ENCODE measurements around the gene RPS3A. TPM values are rescaled to one million over a fixed set of nuclear protein-coding genes. Genes with fewer than 3 reads are reported as not detected.

Gene RPS3A
- total and polyA plus RNA-seq, 2 of the 13 experiments (the other 11 are each of a cell fraction or from before 2014, with no cell fraction given): 3,332 to 3,626 TPM

- TF ChIP-seq, protein P1, sequence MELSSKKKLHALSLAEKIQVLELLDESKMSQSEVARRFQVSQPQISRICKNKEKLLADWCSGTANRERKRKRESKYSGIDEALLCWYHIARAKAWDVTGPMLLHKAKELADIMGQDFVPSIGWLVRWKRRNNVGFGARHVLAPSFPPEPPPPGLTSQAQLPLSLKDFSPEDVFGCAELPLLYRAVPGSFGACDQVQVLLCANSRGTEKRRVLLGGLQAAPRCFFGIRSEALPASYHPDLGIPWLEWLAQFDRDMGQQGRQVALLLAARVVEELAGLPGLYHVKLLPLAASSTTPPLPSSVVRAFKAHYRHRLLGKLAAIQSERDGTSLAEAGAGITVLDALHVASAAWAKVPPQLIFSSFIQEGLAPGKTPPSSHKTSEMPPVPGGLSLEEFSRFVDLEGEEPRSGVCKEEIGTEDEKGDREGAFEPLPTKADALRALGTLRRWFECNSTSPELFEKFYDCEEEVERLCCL (CRISPR knock-in tag; IDR thresholded peaks at IDR 0.05; ENCODE audit: borderline replicate concordance): no peak
- no peak for TF ChIP-seq ZMYM4 (CRISPR knock-in tag; IDR thresholded peaks at IDR 0.05)
- no peak for TF ChIP-seq ZNF720 (CRISPR knock-in tag; IDR thresholded peaks at IDR 0.05)
- no peak for TF ChIP-seq ZNF17 (CRISPR knock-in tag; IDR thresholded peaks at IDR 0.05)
- no peak for TF ChIP-seq ZFP91 (CRISPR knock-in tag; IDR thresholded peaks at IDR 0.05; ENCODE audit: borderline replicate concordance)
- no peak for TF ChIP-seq PAWR (CRISPR knock-in tag; IDR thresholded peaks at IDR 0.05; ENCODE audit: borderline replicate concordance)
- no peak for TF ChIP-seq ZNF878 (CRISPR knock-in tag; IDR thresholded peaks at IDR 0.05)
- TF ChIP-seq ZNF562 (CRISPR knock-in tag; IDR thresholded peaks at IDR 0.05; ENCODE audit: borderline replicate concordance): no peak
These were observed 43.7 kb downstream of the RPS3A start (continued) for GRCh38 chr4:151143162-151143561.

- intact Hi-C loops (cut with micrococcal nuclease; ENCODE audit: unreplicated experiment) (no loop called here), in situ Hi-C loops (cut with HindIII; ENCODE audit: extremely low pct_ligation_motif_present, low pct_unique_long_range_greater_than_20kb) (no loop called here)
- no peaks in the 10 kb centered on the region for H3K9me3 ChIP-seq (ENCODE audit: low read length)
- WGBS (ENCODE audit: low lambda C conversion rate): over 99% methylated on average over 3 of the region's 3 CpGs
- no peak overlapping the region for H2AFZ ChIP-seq (ENCODE audit: low read length)
- no peaks in the 10 kb centered on the region for H3K79me2 ChIP-seq (ENCODE audit: insufficient read depth, low read length)
- no TSS peak for BruUV-seq (replicated peaks)
- H3K27ac ChIP-seq (ENCODE audit: extremely low read length, insufficient read depth, low read length): no peak overlapping the region
- H3K4me2 ChIP-seq (ENCODE audit: low read depth, low read length): no peak overlapping the region
- DNase-seq (ENCODE audit: low spot score): no peak
- ChIA-PET POLR2A (no interaction called here), CTCF (ENCODE audit: low intra/inter-chr PET ratio, low total read pairs) (no interaction called here)
- no peak for FAIRE-seq
- H3K9ac ChIP-seq (ENCODE audit: insufficient read depth, low read depth, low read length): no peak overlapping the region
- no peak overlapping the region for H3K4me3 ChIP-seq (replicated peaks in 1 of 3; ENCODE audit: insufficient read depth in 1 of 3, low read depth in 2 of 3, low read length in 3 of 3)
- no peaks in the 10 kb centered on the region for H4K20me1 ChIP-seq (ENCODE audit: insufficient read depth, low read length)
- peaks cover 26 to 84% of the 10 kb centered on the region in 2 experiments for H3K36me3 ChIP-seq (replicated peaks in 1 of 2; ENCODE audit: control insufficient read depth in 1 of 2, insufficient read depth in 2 of 2, low read length in 2 of 2)
- peaks cover 16% of the 10 kb centered on the region; the same call in 1 of the 2 replicates for H3K4me1 ChIP-seq (ENCODE audit: insufficient read depth, low read length)
- no peaks in the 10 kb centered on the region for H3K27me3 ChIP-seq (ENCODE audit: control insufficient read depth in 1 of 2, insufficient read depth in 2 of 2, low read length in 2 of 2)
- no peak for ATAC-seq
- TF ChIP-seq MAFK (conservative IDR thresholded peaks at IDR 0.05 in 1 of 2, IDR thresholded peaks at IDR 0.05 in 1 of 2; ENCODE audit: low read length in 2 of 2): no peak
- TF ChIP-seq ZNF3 (CRISPR knock-in tag; IDR thresholded peaks at IDR 0.05): no peak
- TF ChIP-seq CREB1 (IDR thresholded peaks at IDR 0.05): no peak
- no peak for TF ChIP-seq CREB1 (CRISPR knock-in tag; IDR thresholded peaks at IDR 0.05)
- no peak for TF ChIP-seq UBTF (CRISPR knock-in tag; IDR thresholded peaks at IDR 0.05)
- no peak for TF ChIP-seq MXD4 (CRISPR knock-in tag; IDR thresholded peaks at IDR 0.05)
- TF ChIP-seq GATAD1 (CRISPR knock-in tag; IDR thresholded peaks at IDR 0.05): no peak
- no peak for TF ChIP-seq TFDP2 (CRISPR knock-in tag; IDR thresholded peaks at IDR 0.05)
These were observed 44.4 kb downstream of the RPS3A start for GRCh38 chr4:151143811-151144210.
